ENCODE data around the gene YWHAB.

The YWHAB gene

DNA sequence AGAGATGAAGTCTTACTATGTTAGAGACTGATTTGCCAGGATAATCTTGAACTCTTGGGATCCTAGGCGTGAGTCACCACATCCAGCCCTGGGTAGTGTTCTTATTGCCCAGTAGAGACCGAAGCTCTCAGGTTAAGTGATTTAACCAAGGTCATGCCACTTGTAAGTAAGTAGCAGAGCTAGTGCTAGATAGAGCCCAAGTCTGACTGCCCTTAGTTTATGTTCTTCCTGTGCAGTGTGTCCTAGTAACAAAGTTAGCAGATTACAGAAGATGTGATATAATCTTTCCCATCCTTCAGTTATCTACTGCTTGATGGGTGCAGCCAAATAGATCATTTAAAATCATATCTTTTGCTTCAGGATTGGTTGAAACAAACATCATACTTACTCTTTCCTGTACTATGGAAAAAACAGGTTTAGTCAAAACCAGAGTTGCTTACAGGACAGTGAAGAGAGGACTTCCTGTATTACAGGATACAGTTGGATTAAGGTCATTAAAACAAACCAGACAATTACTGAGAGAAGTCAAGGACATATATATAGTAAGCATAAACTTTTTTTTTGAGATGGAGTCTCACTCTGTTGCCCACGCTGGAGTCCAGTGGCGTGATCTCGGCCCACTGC is 14.8 kb downstream of the YWHAB start:
- TF ChIP-seq, protein P1, sequence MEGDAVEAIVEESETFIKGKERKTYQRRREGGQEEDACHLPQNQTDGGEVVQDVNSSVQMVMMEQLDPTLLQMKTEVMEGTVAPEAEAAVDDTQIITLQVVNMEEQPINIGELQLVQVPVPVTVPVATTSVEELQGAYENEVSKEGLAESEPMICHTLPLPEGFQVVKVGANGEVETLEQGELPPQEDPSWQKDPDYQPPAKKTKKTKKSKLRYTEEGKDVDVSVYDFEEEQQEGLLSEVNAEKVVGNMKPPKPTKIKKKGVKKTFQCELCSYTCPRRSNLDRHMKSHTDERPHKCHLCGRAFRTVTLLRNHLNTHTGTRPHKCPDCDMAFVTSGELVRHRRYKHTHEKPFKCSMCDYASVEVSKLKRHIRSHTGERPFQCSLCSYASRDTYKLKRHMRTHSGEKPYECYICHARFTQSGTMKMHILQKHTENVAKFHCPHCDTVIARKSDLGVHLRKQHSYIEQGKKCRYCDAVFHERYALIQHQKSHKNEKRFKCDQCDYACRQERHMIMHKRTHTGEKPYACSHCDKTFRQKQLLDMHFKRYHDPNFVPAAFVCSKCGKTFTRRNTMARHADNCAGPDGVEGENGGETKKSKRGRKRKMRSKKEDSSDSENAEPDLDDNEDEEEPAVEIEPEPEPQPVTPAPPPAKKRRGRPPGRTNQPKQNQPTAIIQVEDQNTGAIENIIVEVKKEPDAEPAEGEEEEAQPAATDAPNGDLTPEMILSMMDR (IDR thresholded peaks at IDR 0.05; ENCODE audit: low read depth, low read length) = no peak
- no peak for DNase-seq (ENCODE audit: low read depth, low spot score)
- no peak overlapping the region for H3K4me3 ChIP-seq (ENCODE audit: low read depth, low read length)
- in situ Hi-C loops (cut with HindIII; ENCODE audit: low sequenced_read_pairs) = no loop called here

DNA sequence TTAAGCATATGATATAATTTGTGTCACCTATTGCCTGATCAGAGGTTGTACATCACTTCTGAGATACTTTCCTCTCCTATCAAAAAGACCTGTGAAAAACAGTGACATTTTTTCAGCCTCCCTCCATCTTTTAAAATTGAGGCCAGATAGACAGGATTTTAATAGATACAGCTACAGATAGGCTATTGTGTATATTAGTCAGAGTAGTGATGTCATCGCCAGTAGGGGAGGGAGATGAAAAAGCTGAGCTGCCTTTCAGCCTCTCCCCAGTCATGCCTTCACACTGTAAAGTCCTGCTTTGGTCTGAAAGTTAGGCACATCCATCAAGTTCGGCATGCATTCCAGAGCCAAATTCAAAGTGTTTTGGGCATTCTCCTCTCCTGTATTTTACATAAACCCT is 16.5 kb downstream of the YWHAB start:
- no peak overlapping the region for H3K4me3 ChIP-seq (ENCODE audit: low read depth, low read length)
- in situ Hi-C loops (cut with HindIII; ENCODE audit: low sequenced_read_pairs) = no loop called here
- TF ChIP-seq, protein P1 (IDR thresholded peaks at IDR 0.05; ENCODE audit: low read depth, low read length) = no peak
- DNase-seq (ENCODE audit: low read depth, low spot score) = peak; percentile 48

DNA sequence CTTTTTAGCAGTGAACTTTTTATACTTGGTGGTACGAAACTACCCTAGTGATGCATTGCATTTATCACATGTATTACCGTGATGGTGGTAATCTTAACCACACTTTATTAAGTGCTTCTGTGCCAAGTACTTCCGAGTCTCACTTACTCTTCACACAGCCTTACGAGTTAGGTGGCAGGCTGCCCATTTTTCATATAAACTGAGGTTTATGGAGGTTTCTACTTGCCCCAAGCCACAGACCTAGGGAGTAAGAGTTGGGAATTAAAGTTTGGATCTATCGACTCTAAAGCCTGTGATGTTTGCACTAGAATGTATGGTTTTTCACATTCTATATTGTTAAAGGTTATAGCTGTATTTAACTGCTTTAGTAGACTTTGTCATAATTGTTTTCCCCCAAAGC is 18.9 kb downstream of the YWHAB start:
- DNase-seq (ENCODE audit: low read depth, low spot score) = no peak
- in situ Hi-C loops (cut with HindIII; ENCODE audit: low sequenced_read_pairs) = no loop called here
- H3K4me3 ChIP-seq (ENCODE audit: low read depth, low read length) = no peak overlapping the region
- TF ChIP-seq, protein P1 (IDR thresholded peaks at IDR 0.05; ENCODE audit: low read depth, low read length) = no peak

DNA sequence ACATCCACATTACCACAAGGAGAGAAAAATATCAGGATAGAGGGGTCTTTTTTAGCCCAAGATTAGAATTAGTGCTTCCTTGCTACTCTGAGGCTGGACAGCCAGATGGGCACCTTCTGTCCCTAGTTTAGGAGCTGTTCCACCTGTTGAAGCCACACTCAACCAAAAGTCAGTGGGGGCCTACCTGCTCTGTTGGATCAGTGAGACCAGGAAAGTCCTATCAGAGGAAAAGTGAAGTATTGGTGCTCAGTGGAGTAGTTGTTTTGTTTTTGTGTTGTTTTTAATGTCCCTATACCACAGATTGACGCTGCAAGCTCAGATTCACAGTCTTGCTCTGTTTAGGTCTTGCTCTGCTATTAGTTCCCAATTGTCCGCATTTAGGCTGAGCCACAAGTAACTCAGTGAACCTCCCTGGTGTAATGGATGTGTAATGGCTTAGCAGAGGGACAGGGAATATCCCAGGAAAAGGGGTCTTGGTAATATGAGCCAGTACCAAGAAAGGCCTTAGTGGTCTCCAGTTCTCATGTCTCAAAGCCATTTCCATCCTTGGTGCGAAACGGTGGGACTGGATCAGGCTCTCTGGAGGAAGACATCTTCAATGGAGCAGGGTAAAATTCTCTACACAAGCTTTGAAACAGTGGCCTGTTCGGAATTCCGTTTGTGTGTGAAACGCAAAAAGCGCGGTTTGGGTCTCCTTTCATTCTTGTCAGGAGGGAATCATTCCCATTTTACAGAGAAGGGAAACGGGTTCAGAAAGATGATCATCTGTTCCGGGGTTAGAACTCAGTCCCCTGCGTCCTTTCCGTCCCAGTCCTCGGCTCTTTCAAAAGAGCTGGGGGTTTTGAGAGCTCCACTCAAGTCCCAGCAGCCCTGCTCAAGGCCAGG is 23.7 kb downstream of the YWHAB start:
- H3K4me3 ChIP-seq (ENCODE audit: low read depth, low read length) = peak overlapping the region; percentile 81
- in situ Hi-C loops (cut with HindIII; ENCODE audit: low sequenced_read_pairs) = no loop called here
- TF ChIP-seq, protein P1 (IDR thresholded peaks at IDR 0.05; ENCODE audit: low read depth, low read length) = no peak
- no peak for DNase-seq (ENCODE audit: low read depth, low spot score)

DNA sequence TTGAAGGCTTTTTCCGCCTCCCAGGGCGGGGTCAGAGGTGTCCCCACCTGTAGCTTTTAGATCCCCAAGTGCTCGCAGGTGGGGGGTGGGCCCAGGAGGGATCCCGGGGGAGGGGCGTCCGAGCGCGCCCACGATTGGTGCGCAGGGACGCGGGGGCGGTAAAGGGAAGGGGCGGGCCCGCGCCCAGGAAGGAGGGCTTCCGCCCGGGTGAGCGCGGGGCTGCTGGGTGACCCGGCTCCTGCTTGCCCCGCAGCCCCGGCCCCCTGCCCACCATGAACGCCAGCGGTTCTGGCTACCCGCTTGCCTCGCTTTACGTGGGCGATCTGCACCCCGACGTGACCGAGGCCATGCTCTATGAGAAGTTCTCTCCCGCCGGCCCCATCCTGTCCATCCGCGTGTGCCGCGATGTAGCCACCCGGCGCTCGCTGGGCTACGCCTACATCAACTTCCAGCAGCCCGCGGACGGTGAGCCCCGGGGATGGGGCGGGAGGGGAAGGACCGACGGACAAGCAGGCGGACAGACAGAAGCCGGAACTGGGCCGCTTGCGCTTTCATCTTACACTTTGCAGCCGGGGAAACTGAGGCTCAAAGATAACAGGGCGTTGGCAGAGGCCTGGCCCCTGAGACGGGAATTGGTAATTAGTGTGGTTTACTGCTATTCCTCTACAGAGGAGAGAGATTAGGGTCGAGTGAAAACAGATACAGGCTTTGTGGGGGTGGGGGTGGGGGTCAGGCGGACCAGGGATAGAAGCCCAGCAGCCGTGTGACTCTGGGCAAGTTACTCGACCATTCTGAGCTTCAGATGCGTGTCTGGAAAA is 24.6 kb downstream of the YWHAB start, which contains the start of gene PABPC1L:
TSS of gene PABPC1L (plus strand) at position 189 of the 818 bp plus-strand sequence. CDS start at position 273, 84 bp downstream.
- in situ Hi-C loops (cut with HindIII; ENCODE audit: low sequenced_read_pairs) = no loop called here
- peak; percentile 59 for DNase-seq (ENCODE audit: low read depth, low spot score)
- TF ChIP-seq, protein P1 (IDR thresholded peaks at IDR 0.05; ENCODE audit: low read depth, low read length) = no peak
- peak within 1 kb of the TSS; percentile 81 for H3K4me3 ChIP-seq (ENCODE audit: low read depth, low read length)

DNA sequence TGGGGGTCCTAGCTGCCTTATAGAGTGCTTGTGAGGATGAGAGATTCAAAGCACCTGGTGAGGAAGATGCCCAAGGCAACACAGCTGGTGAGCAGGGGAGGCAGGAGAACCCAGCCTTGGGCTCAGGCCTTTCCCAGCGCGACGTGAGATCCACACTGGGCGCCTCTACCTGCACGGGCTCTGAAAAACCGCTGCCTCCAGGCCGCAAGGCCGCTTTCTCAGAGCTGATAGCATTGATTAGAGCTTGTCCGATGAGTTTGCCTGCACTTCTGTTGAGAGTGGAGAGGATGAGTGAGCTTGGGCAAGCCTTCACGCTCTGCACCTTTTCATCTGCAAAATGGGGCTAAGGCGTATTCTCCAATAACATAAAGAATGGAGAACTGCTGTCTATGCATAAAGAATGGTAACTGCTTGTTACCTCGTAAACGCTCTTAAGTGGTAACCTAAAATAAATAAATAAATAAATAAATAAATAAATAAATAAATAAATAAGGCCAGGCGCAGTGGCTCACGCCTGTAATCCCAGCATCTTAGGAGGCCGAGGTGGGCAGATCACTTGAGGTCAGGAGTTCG is 25.3 kb downstream of the YWHAB start:
- DNase-seq (ENCODE audit: low read depth, low spot score) = no peak
- H3K4me3 ChIP-seq (ENCODE audit: low read depth, low read length) = peak overlapping the region; percentile 81
- TF ChIP-seq, protein P1 (IDR thresholded peaks at IDR 0.05; ENCODE audit: low read depth, low read length) = no peak
- in situ Hi-C loops (cut with HindIII; ENCODE audit: low sequenced_read_pairs) = no loop called here
